HG02571 (cell line): ENCODE data around the gene HES3.
A peak's percentile ranks its signal among the peaks of the same experiment; 100 is the strongest.

Experiments
- ATAC-seq: cut with Tn5 transposase; IDR thresholded peaks from one replicate; pipeline ENCODE4 v1.9.1; 2021; ENCODE audit warnings: mild to moderate bottlenecking, moderate library complexity; ENCODE audit not compliant: unreplicated experiment

HES3 gene

GRCh38 chr1:6243993-6244392 lies at the start of gene HES3:
HES3 (plus strand) TSS chr1:6244179; CDS start chr1:6244366, 187 bp downstream.
- no peak for ATAC-seq

GRCh38 chr1:6197746-6198427 lies 46.1 kb upstream of the HES3 start:
- ATAC-seq, result no peak

GRCh38 chr1:6198646-6199297 lies 45.2 kb upstream of the HES3 start:
- peak; percentile 5 for ATAC-seq

- ATAC-seq, result peak; percentile 92
Measured at GRCh38 chr1:6199298-6200187, 44.4 kb upstream of the HES3 start, which contains the start of gene RPL22. RPL22 (minus strand) TSS chr1:6199595; CDS start chr1:6199573, 22 bp downstream.

- no peak for ATAC-seq
Measured at GRCh38 chr1:6200188-6200809, 43.7 kb upstream of the HES3 start.

- no peak for ATAC-seq
Measured at GRCh38 chr1:6202256-6202655, 41.7 kb upstream of the HES3 start.

GRCh38 chr1:6205849-6206519 lies 38.0 kb upstream of the HES3 start, which contains the start of gene RNF207:
RNF207 (plus strand) TSS chr1:6206119; CDS start chr1:6206536, 417 bp downstream.
- peak; percentile 58 for ATAC-seq

- no peak for ATAC-seq
Measured at GRCh38 chr1:6206520-6206855, 37.5 kb upstream of the HES3 start.

GRCh38 chr1:6207075-6207885 lies 36.7 kb upstream of the HES3 start:
- no peak for ATAC-seq

- ATAC-seq, result no peak
Measured at GRCh38 chr1:6207921-6208320, 36.1 kb upstream of the HES3 start.

- no peak for ATAC-seq
Measured at GRCh38 chr1:6208723-6209660, 35.0 kb upstream of the HES3 start.

GRCh38 chr1:6209661-6210580 lies 34.1 kb upstream of the HES3 start:
- no peak for ATAC-seq

- ATAC-seq, result no peak
Measured at GRCh38 chr1:6210591-6211355, 33.2 kb upstream of the HES3 start.

- no peak for ATAC-seq
Measured at GRCh38 chr1:6211731-6212130, 32.2 kb upstream of the HES3 start.

- ATAC-seq, result no peak
Measured at GRCh38 chr1:6212193-6212959, 31.6 kb upstream of the HES3 start.
